ENCODE data around the gene CUEDC1.
A peak's percentile ranks its signal among the peaks of the same experiment; 100 is the strongest.

The CUEDC1 gene

DNA sequence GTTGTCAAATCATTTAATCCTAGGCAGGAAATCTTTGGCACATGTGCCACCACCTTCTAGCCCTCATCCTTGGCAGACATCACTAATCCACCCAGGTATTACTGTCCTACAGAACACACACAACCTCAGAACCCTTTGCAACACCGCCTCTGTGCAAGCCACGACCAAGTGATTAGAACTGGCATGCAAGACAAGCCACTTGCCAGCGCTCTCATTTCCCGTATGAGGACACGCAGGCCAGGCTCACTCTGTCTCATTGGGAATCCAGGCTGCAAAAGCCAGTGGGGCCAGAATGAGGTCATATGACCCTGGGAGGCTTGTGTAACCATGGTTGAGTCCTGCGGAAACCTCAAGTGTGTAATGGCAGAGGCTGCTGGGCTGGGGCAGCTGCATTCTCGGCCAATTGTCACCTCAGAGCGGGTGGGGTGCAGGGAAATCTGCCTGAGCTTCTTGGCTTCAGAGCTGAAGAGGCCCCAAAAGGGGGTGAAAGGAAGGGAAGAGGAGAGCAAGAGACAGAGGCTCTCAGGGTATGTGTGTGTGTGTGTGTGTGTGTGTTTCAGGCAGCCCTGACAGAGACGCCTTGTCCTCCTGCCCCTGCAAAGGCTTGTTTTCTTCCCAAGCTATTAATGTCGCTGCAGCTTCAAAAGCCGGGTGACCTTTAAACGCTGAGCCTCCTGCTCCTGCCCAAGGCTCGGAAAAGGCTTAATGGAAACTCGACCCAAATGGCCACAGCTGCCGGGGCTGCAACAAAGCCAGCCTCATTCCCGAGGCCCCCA is 62.2 kb downstream of the CUEDC1 start:
- DNase-seq: no peak

DNA sequence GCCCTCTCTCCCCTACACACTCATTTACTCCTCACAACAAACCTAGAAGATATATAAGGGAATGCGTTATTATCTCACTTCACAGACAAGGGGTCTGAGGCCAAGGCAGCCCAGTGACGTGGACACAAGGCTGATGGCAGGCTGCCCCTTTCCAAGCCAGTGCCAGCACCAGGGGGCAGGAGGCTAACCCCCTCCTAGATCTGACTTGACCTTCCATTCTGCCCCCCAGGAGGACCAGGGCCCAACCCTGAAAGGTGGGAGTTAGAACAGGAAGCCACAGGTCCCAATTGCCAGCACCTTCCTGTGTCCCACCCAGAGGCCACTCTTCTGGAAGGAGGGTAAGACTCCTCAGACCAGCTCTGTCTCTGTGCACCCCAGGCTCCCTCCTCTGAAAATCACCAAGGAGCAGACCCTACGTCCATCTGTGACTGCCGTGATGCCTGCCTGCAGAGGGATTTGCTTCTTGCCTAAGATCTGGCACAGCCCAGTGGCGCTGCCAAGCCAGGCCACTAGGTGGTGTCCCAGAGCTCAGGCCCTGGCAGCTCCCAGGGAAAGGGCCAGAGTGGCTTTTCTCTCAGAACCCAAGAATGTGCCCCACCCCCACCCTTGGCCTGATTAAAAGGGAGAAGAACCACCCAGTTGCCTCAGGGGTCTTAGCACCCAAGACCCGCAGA is 62.9 kb downstream of the CUEDC1 start:
- DNase-seq: peak; percentile 77

GRCh38 chr17:57890857-57891232 is 64.4 kb downstream of the CUEDC1 start:
- DNase-seq: no peak

DNA sequence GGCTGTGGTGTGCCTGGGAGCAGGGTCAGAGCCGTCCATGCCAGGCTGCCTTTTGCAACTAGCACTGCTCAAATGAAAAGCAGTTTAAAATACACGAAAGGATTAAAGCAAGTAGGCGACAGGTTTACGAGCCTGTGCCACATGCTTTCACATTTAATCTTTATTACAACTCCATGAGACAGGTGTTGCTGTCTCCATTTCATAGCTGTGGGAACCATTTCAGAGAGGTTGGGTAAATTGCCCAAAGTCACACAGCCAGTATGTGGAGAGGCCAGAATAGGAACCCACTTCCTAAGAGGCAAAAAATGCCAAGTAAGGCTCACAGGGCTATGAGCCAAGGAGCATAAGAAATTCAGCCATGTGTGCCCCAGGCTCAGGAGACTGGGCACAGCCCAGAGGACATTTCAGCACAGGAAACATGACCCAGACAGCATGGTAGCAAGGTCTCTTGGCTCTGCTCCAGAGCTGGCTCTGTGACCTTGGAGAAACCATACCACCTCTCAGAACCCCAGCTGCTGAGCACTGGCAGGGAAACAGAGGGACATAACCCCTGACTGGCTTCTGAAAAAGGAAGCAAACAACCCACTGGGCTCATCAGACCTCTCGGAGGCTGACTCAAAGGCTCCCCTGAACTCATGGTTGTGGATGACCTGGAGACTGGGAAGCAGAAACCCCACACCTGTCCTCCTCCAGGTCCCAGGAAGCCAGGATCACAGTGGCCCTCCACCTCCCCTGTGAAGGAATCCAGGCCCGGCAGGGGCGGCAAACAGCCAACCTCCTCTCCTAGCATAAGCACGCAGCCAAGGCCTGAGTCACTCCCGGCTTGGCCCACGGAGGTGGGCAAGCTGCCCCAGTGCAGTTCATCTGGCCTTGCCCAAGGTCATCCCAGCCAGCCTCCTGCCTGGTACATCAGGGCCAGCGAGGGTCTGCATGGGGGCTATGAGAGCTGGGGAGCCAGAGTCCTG is 65.0 kb downstream of the CUEDC1 start:
- DNase-seq: no peak

DNA sequence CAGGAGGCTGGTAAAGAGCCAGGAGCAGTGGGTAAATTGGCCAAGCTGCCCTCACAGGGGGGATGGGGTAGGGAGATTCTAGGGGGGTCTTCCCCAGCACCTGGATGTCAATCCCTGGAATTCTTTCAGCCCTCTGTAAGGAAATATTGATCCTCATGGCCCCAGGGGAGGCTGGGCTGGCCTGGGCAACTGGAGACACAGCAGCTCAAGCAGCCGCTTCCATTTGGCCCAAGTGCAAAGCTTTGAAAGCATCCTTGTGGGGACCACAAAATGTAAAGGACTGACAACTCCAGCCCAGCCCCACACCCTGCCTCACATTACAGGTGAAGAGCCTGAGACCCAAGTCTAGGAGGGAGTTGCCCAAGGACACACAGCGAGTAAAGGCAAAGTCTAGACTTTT is 66.0 kb downstream of the CUEDC1 start:
- no peak for DNase-seq

GRCh38 chr17:57888311-57889216 is 66.6 kb downstream of the CUEDC1 start:
- DNase-seq: no peak

DNA sequence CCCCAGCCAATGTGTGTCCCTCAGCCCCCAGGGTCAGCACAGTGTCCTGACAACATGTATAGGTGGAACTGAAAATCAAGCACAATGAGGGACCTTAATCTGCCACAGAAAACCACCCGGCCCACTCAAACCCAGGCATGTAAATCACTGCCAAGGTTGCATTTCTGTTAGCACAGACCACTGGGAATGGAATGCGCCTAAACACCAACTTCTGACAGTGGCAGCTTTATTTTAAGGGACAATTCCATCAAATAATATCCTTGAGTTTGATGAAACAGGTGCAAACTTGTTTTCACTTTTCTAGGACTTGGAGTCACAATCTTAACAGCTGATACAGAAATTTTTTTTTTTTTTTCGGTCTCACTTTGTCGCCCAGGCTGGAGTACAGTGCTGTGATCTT is 68.1 kb downstream of the CUEDC1 start:
- DNase-seq: no peak

GRCh38 chr17:57886020-57886419 is 69.2 kb downstream of the CUEDC1 start:
- DNase-seq: no peak

DNA sequence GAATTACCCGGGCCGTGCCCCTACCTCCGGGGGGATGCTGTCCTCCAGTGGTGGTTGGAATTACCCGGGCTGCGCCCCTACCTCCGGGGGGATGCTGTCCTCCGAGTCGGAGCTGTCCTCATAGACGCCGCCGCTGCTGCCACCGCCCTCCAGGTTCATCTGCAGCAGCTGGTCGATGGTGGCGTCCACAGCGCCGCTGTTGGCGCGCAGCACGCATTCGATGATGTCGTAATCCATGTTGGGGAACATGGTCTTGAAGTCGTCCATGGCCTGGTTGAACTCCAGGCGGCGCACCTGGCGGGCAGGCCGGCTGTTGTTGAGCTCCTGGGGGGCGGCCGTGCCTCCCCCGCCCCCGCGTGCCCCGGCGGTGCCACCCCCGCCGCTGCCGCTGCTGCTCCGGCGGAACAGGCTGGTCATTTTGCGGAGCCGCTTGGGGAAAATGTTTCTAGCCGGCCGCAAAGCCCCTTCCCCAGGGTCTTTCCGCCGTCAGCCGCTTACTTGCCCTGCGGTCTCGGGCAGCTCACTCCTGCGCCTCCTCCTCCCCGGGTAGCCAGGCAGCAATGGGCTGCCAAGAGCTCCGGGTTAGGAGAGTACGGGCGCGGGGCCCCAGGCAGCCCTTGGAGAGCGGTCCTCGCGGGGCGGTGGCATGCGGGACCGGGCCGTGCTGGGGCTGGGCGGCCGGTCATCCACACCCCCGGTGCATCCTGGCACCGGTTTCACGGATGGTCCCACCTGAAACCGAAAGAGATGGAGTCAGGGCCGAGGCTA is 69.9 kb downstream of the CUEDC1 start:
- no peak for DNase-seq

- no peak for DNase-seq
Measured at GRCh38 chr17:57881783-57882351, 73.3 kb downstream of the CUEDC1 start.

DNA sequence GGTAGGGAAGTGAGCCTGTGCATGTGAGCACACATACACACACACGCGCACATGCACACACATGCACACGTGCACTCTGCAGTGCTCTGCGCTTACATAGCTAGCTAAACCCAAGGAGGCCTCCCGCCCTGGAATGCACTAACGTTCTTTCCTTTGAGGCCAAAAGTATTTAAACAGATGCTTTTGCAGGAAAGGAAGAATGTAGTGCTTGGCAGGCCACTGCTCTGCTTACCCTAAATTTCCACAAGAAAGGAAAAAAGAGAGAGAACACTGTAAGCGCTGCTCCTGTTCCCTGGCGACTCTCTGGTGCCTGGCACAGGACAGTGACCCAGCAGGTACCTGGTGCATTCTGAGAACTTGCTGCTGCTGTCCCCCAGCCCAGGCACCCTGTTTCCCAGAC is 74.1 kb downstream of the CUEDC1 start:
- DNase-seq: no peak

DNA sequence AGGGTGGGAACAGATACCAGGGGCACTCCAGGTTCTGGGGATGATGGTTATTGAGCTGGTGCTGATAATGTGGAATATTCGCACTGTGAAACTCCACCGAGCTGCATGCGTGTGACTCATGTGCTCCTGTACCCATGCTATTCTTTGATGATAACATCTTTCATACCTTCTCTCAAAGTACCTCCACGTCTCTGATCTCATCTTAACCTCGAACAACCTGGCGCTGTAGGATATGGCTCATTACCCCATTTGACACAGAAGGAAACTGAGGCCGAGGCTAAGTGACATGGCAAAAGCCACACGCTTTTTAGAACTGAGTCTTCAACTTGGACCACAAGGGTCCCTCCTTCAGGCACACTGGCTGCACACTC is 75.1 kb downstream of the CUEDC1 start:
- peak; percentile 14 for DNase-seq

DNA sequence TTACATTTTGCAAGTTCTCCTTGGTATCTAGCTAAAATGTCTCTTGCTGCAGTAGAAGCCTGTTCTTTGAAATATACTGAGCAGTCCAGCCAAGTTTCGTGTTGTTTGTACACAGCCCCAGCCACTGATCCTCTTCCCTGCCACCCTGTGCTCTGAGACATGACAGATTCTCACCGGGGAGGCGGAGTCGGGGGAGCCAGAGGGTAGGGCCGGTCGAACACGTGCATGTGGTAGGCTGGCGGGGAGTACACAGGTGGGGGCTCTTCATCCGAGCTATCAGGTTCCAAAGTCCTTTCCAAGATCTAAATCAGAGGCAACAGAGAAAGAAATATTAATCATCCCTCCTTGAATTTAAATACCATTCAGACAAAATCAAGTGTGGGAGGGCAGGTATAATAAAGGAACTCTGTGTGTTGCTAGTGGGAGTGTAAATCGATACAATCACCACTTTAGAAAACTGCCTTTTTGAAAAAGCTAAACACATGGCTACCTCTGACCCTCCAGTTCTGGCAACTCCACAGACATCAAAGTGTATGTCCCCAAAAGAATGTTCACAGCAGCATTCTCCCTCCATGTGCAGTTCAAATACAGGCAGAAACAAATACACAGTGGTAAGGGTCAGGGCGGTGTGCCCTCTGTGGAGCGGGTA is 75.7 kb downstream of the CUEDC1 start:
- no peak for DNase-seq

DNA sequence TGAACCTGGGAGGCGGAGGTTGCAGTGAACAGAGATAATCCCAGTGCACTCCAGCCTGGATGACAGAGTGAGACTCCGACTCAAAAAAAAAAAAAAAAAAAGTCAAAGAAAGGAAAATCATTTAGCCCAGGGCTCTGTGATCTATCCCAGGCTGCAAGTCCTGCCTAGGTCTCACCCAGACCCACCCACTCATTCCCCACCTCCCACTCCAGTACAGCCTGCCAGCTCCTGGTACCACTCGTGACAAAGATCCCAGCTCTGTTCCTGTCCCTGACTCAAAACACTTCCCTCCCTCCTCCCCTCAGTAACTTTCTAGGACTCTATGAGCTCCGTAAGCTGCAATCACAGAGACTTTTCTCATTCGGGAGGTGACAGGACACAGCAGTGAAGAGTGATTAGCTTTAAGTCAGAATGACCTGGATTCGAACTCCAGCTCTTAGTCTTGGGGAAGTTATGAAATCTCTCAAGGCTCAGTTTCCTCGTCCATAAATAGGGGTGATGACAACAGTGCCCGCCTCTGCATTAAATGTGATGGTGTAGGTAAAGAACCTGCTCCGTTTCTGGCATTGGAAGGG is 77.3 kb downstream of the CUEDC1 start:
- no peak for DNase-seq

GRCh38 chr17:57876866-57877237 is 78.4 kb downstream of the CUEDC1 start:
- DNase-seq: no peak

DNA sequence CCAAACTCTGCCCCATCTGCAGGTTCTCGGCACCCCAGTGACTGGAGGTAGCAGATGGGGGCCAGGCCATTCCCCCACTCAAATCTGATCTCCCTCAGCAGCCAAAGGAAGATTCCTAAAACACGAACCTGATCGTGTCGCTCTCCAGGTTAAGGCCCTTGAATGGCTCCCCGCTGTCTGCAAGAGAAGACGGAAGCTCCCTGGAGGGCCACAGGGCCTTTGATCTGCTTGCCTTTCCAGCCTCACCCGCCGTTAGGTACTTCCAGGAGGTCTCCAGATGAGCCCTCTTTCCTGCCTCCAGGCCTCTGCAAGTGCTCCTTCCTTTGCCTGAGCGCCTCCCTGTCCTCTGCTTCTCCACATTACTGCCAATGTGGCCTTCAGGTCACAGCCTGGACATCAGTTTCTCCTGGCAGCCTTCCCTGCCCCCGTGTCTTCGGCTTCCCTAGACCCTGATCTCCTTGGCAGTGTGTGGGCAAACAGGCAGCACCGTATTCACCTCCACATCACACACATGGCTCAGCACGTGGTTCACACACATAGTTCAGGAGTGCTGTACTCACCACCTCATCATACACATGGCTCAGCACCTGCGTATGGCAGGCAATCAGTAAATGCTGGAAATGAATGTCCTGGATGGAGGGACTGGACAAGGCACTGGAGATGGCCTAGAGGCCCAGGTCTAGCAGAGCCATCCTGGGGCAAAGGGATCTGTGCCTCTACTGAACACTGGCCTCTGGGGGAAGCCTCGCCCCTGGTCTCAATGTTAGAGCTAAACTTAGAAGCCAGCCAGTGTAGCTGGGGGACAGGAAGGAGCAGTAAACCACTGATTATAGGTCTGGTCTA is 79.0 kb downstream of the CUEDC1 start:
- DNase-seq: no peak

DNA sequence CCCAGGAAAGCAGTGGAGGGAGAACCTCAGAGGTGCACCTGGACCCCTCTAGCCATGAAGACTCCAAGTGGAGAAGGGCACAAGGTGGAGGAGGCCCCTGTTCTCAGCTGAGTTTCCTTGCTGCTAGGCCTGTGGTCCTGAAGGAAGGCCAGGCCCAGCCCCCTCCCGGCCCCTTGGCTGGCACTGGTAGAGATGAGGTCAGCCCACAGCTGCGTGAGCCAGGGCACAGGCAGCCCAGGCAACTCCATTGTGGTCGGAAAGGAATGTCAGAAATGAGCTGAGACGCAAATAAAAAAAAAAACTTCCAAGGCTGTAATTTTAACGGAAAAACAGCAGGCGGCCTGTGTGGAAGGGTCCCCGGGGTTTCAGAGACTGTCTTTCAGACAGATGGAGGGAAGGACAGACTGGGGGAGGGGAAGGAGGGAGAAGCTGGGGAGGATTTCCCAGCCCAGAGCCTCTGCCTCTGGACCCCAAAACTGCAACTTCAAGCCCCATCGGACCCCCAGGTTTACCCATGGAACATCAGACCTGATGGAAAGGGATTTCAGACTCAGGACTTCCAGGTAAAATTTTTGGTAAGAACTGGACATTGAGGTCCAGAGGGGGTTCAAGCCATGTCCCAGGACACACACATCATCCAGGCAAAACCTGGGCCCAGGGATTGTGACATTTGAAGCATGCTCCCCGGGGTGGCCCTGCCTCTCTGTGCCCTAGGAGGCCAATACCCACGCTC is 79.8 kb downstream of the CUEDC1 start:
- no peak for DNase-seq

DNA sequence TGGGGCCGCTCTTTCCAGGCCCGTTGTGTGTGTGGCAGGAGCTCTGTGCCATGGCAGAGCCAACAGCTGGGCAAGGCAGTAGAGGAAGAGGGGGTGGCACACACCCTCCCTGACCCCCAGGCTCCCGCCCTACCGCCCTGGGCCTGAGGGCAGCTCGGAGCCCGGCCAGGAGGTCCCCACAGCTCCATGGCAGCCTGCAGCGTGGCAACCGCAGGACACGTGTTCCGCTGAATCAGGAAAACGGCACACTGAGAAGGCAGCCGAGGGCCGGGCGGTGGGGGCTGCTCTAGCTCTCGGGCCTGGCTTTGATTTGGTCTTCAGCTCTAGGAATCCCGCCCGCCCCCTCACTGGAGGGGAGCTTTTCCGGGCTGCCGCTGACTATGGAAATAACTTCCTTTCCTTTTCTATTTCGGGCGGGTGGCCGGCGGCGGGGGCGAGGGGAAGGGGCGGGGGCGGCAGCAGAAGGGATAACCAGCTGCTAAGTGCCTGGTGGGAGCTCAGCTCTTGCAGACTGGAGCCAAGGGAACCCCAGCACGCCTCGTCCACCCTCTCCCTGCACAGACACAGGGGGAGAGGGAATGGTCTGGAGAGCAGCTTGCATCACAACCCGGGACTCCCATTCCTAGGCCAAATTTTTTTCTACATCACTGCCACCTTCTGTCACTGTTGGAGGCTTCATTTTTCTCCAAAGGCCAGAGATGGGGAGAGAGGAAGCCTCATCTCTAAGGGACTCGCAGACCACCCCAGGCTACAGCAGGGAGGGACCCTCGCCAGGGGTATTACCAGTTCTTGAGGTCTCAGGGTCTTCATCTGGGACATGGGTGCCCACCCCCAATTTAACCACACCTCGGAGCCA is 80.5 kb downstream of the CUEDC1 start:
- peak; percentile 17 for DNase-seq

Measured in activated T-cell treated with anti-CD3 and anti-CD28 coated beads for 4 hours (primary cell).